Mammary epithelial cell (primary cell): ENCODE data around the gene CMAS.

Experiments used
- CTCF ChIP-seq, 2 donors: IDR thresholded peaks in 1 of 2; conservative IDR thresholded peaks in 1 of 2; 2 replicates each; pipeline ENCODE4 v1.5.1; 2011 to 2012; ENCODE audit warnings: inconsistent platforms in 2 of 2, low read length in 2 of 2, mild to moderate bottlenecking in 2 of 2, control low read depth in 1 of 2, low read depth in 1 of 2; ENCODE audit not compliant: insufficient read depth in 1 of 2; ENCODE audit errors: extremely low read depth in 1 of 2
- EZH2 ChIP-seq: IDR thresholded peaks from 2 replicates; pipeline ENCODE4 v1.6.1; 2012; ENCODE audit warnings: low read length, inconsistent platforms, borderline replicate concordance

GRCh38 chr12:22034709-22035506 lies 11.1 kb upstream of the CMAS start:
- TF ChIP-seq CTCF (conservative IDR thresholded peaks at IDR 0.05 in 1 of 2, IDR thresholded peaks at IDR 0.05 in 1 of 2; ENCODE audit: extremely low read depth in 1 of 2, insufficient read depth in 1 of 2, low read depth in 1 of 2, low read length in 2 of 2) = no peak
- no peak for TF ChIP-seq EZH2
